Keratinocyte (primary cell): ENCODE results near the gene CAMKK2. TPM values are rescaled to one million over a fixed set of nuclear protein-coding genes. Genes with fewer than 3 reads are reported as not detected.
A peak's percentile ranks its signal among the peaks of the same experiment; 100 is the strongest.
"Not testable (repeated sequence)": the region's sequence is repeated elsewhere in the genome, so short reads cannot be mapped to it uniquely, and the experiment has no call there.

Experiments
- DNase-seq: peaks from one replicate; pipeline ENCODE4 v3.0.0-alpha.2; 2011; ENCODE audit warnings: low read depth, missing footprints, low spot score
- FAIRE-seq: peaks from 2 replicates; lab custom pipeline; 2011; peaks lifted over from hg19 to GRCh38; lab: Jason Lieb, UNC
- H2AFZ ChIP-seq: 2 replicates; pipeline ENCODE4 v1.6.0; 2012; ENCODE audit warnings: low read length, control low read depth, inconsistent platforms; ENCODE audit not compliant: control insufficient read depth
- H3K27ac ChIP-seq: 2 replicates; pipeline ENCODE4 v1.5.1; 2011; ENCODE audit warnings: low read length; ENCODE audit not compliant: control insufficient read depth, insufficient read depth
- H3K27me3 ChIP-seq: 3 replicates; pipeline ENCODE4 v1.6.0; 2011; ENCODE audit warnings: low read length; ENCODE audit not compliant: control insufficient read depth, insufficient read depth; ENCODE audit errors: extremely low read depth
- H3K36me3 ChIP-seq, 2 experiments: 2 replicates in 1 of 2; 3 replicates in 1 of 2; pipeline ENCODE4 v1.5.1; 2011; ENCODE audit warnings: low read length in 2 of 2, mild to moderate bottlenecking in 1 of 2; ENCODE audit not compliant: control insufficient read depth in 2 of 2, insufficient read depth in 2 of 2; ENCODE audit errors: extremely low read depth in 1 of 2
- H3K4me1 ChIP-seq: 3 replicates; pipeline ENCODE4 v1.5.1; 2011; ENCODE audit warnings: low read length; ENCODE audit not compliant: control insufficient read depth, insufficient read depth; ENCODE audit errors: extremely low read depth
- H3K4me2 ChIP-seq: 3 replicates; pipeline ENCODE4 v1.6.0; 2011; ENCODE audit warnings: low read depth, low read length; ENCODE audit not compliant: control insufficient read depth, insufficient read depth; ENCODE audit errors: extremely low read depth
- H3K4me3 ChIP-seq, 3 experiments: fragments of 200-600 bp in 1 of 3; sonication (generic) in 1 of 3; 2 replicates in 2 of 3; 3 replicates in 1 of 3; pipeline ENCODE4 v1.5.1; 2011 to 2016; ENCODE audit warnings: low read length in 3 of 3, mild to moderate bottlenecking in 3 of 3, control low read depth in 2 of 3, inconsistent platforms in 1 of 3, low read depth in 1 of 3, mixed read lengths in 1 of 3, mixed run types in 1 of 3, moderate library complexity in 1 of 3; ENCODE audit not compliant: control insufficient read depth in 2 of 3, insufficient read depth in 2 of 3; ENCODE audit errors: extremely low read depth in 1 of 3
- H3K79me2 ChIP-seq: 2 replicates; pipeline ENCODE4 v1.6.0; 2012; ENCODE audit warnings: low read length; ENCODE audit not compliant: control insufficient read depth, insufficient read depth
- H3K9ac ChIP-seq: 3 replicates; pipeline ENCODE4 v1.6.0; 2011; ENCODE audit warnings: low read length; ENCODE audit not compliant: control insufficient read depth, insufficient read depth; ENCODE audit errors: extremely low read depth
- H3K9me1 ChIP-seq: 3 replicates; pipeline ENCODE4 v1.6.0; 2011; ENCODE audit warnings: low read length; ENCODE audit not compliant: control insufficient read depth, insufficient read depth; ENCODE audit errors: extremely low read depth
- H3K9me3 ChIP-seq: 2 replicates; pipeline ENCODE4 v1.5.1; 2012; ENCODE audit warnings: low read depth, low read length; ENCODE audit not compliant: control insufficient read depth
- H4K20me1 ChIP-seq: 3 replicates; pipeline ENCODE4 v1.6.0; 2011; ENCODE audit warnings: low read length; ENCODE audit not compliant: control insufficient read depth, insufficient read depth; ENCODE audit errors: extremely low read depth
- EZH2 ChIP-seq: IDR thresholded peaks from one replicate; pipeline ENCODE4 v1.6.1; 2012; ENCODE audit warnings: inconsistent platforms, mild to moderate bottlenecking, low read length, moderate library complexity
- dilution Hi-C: fragments of 300-500 bp; cut with MboI; formaldehyde crosslinking; loops from one replicate; pipeline ENCODE4 v1.7.0; 2020; ENCODE audit warnings: low sequenced_read_pairs; ENCODE audit not compliant: extremely low pct_ligation_motif_present
- polyA plus RNA-seq, 5 experiments: library from polyadenylated mRNA; depleted of rRNA in 3 of 5; stranded (reverse) in 3 of 5; stranded (forward) in 1 of 5; unstranded in 1 of 5; fragments of >200 nt; gene quantifications; 1 replicate in 1 of 5; 2 replicates in 3 of 5; 3 replicates in 1 of 5; pipeline versions ENCODE4 v1.2.1 to v1.2.3, GENCODE V29; 2011 to 2012; ENCODE audit warnings: missing spikeins in 2 of 5, low read depth in 1 of 5, low replicate concordance in 1 of 5
- TF ChIP-seq, protein P1 (sequence below), 3 experiments: IDR thresholded peaks in 1 of 3; conservative IDR thresholded peaks in 1 of 3; optimal IDR thresholded peaks in 1 of 3; 2 replicates in 2 of 3; 3 replicates in 1 of 3; pipeline versions ENCODE3 to v1.5.1; 2011; ENCODE audit warnings: low read length in 3 of 3, mild to moderate bottlenecking in 3 of 3, moderate library complexity in 2 of 3, control low read depth in 1 of 3, inconsistent platforms in 1 of 3; ENCODE audit not compliant: insufficient read depth in 2 of 3; ENCODE audit errors: extremely low read depth in 1 of 3

The CAMKK2 gene
- polyA plus RNA-seq, 1 donor (not counting 4 experiments of a cell fraction or from before 2014, with no cell fraction given), result 18.6 TPM

GRCh38 chr12:121209221-121209620 lies 87.3 kb downstream of the CAMKK2 start:
- H3K9me1 ChIP-seq, result no peaks in the 10 kb centered on the region
- H3K4me3 ChIP-seq, result no peak overlapping the region
- TF ChIP-seq, protein P1, sequence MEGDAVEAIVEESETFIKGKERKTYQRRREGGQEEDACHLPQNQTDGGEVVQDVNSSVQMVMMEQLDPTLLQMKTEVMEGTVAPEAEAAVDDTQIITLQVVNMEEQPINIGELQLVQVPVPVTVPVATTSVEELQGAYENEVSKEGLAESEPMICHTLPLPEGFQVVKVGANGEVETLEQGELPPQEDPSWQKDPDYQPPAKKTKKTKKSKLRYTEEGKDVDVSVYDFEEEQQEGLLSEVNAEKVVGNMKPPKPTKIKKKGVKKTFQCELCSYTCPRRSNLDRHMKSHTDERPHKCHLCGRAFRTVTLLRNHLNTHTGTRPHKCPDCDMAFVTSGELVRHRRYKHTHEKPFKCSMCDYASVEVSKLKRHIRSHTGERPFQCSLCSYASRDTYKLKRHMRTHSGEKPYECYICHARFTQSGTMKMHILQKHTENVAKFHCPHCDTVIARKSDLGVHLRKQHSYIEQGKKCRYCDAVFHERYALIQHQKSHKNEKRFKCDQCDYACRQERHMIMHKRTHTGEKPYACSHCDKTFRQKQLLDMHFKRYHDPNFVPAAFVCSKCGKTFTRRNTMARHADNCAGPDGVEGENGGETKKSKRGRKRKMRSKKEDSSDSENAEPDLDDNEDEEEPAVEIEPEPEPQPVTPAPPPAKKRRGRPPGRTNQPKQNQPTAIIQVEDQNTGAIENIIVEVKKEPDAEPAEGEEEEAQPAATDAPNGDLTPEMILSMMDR (optimal IDR thresholded peaks at IDR 0.05 in 1 of 3, IDR thresholded peaks at IDR 0.05 in 1 of 3, conservative IDR thresholded peaks at IDR 0.05 in 1 of 3; ENCODE audit: extremely low read depth in 1 of 3, insufficient read depth in 2 of 3, low read length in 3 of 3), result no peak
- no peak for TF ChIP-seq EZH2
- no peaks in the 10 kb centered on the region for H3K79me2 ChIP-seq
- H3K27ac ChIP-seq, result no peak overlapping the region
- peaks cover 5% of the 10 kb centered on the region for H3K4me1 ChIP-seq
- peak overlapping the region; percentile 87 for H3K4me2 ChIP-seq
- no peaks in the 10 kb centered on the region for H3K9me3 ChIP-seq
- no peak overlapping the region for H3K9ac ChIP-seq
- dilution Hi-C loops, result no loop called here
- H3K36me3 ChIP-seq, result no peaks in the 10 kb centered on the region
- DNase-seq, result no peak
- no peaks in the 10 kb centered on the region for H3K27me3 ChIP-seq
- no peaks in the 10 kb centered on the region for H4K20me1 ChIP-seq
- no peak for FAIRE-seq
- H2AFZ ChIP-seq, result no peak overlapping the region

GRCh38 chr12:121208571-121208970 lies 87.9 kb downstream of the CAMKK2 start:
- H3K36me3 ChIP-seq, H3K4me1 ChIP-seq, H3K9me1 ChIP-seq, DNase-seq, H3K27me3 ChIP-seq, H3K9ac ChIP-seq, dilution Hi-C loops, H3K4me3 ChIP-seq, H3K4me2 ChIP-seq, H3K79me2 ChIP-seq, FAIRE-seq, H2AFZ ChIP-seq, H3K9me3 ChIP-seq, H3K27ac ChIP-seq, H4K20me1 ChIP-seq: not testable (repeated sequence)

DNA sequence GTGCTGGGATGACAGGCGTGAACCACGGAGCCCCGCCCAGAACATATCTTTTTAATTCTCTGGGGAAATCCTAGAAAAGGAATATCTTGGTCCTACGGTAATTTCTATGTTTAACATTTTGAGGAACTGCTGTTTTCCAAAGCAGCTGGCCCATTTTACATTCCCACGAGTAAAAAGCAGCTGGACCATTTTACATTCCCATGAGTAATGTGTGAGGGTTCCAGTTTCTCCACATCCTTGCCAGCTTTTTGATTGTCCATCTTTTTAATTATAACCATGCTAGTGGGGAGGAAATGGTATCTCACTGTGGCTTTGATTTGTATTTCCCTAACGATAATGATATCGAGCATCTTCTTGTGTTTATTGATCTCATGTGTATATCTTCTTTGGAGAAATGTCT lies 91.0 kb downstream of the CAMKK2 start:
- no peaks in the 10 kb centered on the region for H3K9me1 ChIP-seq
- no peak overlapping the region for H3K9ac ChIP-seq
- no peak overlapping the region for H3K4me3 ChIP-seq
- dilution Hi-C loops, result no loop called here
- H3K27ac ChIP-seq, result no peak overlapping the region
- H3K9me3 ChIP-seq, result no peaks in the 10 kb centered on the region
- TF ChIP-seq, protein P1 (optimal IDR thresholded peaks at IDR 0.05 in 1 of 3, IDR thresholded peaks at IDR 0.05 in 1 of 3, conservative IDR thresholded peaks at IDR 0.05 in 1 of 3; ENCODE audit: extremely low read depth in 1 of 3, insufficient read depth in 2 of 3, low read length in 3 of 3), result no peak
- no peak for TF ChIP-seq EZH2
- H4K20me1 ChIP-seq, result no peaks in the 10 kb centered on the region
- no peaks in the 10 kb centered on the region for H3K79me2 ChIP-seq
- peaks cover under 1% of the 10 kb centered on the region for H3K4me1 ChIP-seq
- FAIRE-seq, result no peak
- H3K36me3 ChIP-seq, result no peaks in the 10 kb centered on the region
- H2AFZ ChIP-seq, result no peak overlapping the region
- no peaks in the 10 kb centered on the region for H3K27me3 ChIP-seq
- DNase-seq, result no peak
- no peak overlapping the region for H3K4me2 ChIP-seq
